Activated CD4-positive, alpha-beta T cell treated with anti-CD3 and anti-CD28 coated beads for 24 hours (primary cell): ENCODE measurements around the gene MYH9.
A peak's percentile ranks its signal among the peaks of the same experiment; 100 is the strongest.
"Not testable (repeated sequence)": the region's sequence is repeated elsewhere in the genome, so short reads cannot be mapped to it uniquely, and the experiment has no call there.

Experiments
- DNase-seq, 2 donors: peaks; one replicate each; pipeline ENCODE4 v3.0.0-alpha.2; 2020; ENCODE audit warnings: low read depth in 2 of 2

Gene MYH9

GRCh38 chr22:36387959-36388726, at the start of gene MYH9:
Gene MYH9 (minus strand): TSS chr22:36387967. CDS start chr22:36349236, 38,731 bp downstream.
- peak; percentile 99 for DNase-seq

GRCh38 chr22:36435516-36436415, 48.0 kb upstream of the MYH9 start:
- peak; percentile 34 to 35 for DNase-seq

- DNase-seq = no peak
Observed at GRCh38 chr22:36433318-36434231, 45.8 kb upstream of the MYH9 start.

- no peak for DNase-seq
Observed at GRCh38 chr22:36432592-36433317, 45.0 kb upstream of the MYH9 start.

- no peak for DNase-seq
Observed at GRCh38 chr22:36431977-36432376, 44.2 kb upstream of the MYH9 start.

GRCh38 chr22:36430863-36431262, 43.1 kb upstream of the MYH9 start:
- no peak for DNase-seq

- DNase-seq = not testable (repeated sequence)
Observed at GRCh38 chr22:36427952-36428351, 40.2 kb upstream of the MYH9 start.

- DNase-seq = no peak
Observed at GRCh38 chr22:36425977-36426523, 38.3 kb upstream of the MYH9 start.

GRCh38 chr22:36424901-36425579, 37.3 kb upstream of the MYH9 start:
- DNase-seq = no peak

GRCh38 chr22:36424466-36424865, 36.7 kb upstream of the MYH9 start:
- DNase-seq = not testable (repeated sequence)

- no peak for DNase-seq
Observed at GRCh38 chr22:36423461-36424404, 36.0 kb upstream of the MYH9 start.

GRCh38 chr22:36422287-36423014, 34.7 kb upstream of the MYH9 start:
- DNase-seq = no peak

GRCh38 chr22:36419912-36420882, 32.4 kb upstream of the MYH9 start:
- DNase-seq = no peak

GRCh38 chr22:36419177-36419911, 31.6 kb upstream of the MYH9 start:
- no peak for DNase-seq

- no peak for DNase-seq
Observed at GRCh38 chr22:36417281-36417686, 29.5 kb upstream of the MYH9 start.

- DNase-seq = no peak
Observed at GRCh38 chr22:36415415-36416168, 27.8 kb upstream of the MYH9 start.
